Epidermal melanocyte (primary cell): ENCODE data around the gene KNSTRN.

ENCODE experiments used
- DNase-seq: peaks from one replicate; pipeline ENCODE4 v3.0.0; 2011; ENCODE audit warnings: low spot score; ENCODE audit not compliant: insufficient read length

The KNSTRN gene, protein sequence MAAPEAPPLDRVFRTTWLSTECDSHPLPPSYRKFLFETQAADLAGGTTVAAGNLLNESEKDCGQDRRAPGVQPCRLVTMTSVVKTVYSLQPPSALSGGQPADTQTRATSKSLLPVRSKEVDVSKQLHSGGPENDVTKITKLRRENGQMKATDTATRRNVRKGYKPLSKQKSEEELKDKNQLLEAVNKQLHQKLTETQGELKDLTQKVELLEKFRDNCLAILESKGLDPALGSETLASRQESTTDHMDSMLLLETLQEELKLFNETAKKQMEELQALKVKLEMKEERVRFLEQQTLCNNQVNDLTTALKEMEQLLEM

DNA sequence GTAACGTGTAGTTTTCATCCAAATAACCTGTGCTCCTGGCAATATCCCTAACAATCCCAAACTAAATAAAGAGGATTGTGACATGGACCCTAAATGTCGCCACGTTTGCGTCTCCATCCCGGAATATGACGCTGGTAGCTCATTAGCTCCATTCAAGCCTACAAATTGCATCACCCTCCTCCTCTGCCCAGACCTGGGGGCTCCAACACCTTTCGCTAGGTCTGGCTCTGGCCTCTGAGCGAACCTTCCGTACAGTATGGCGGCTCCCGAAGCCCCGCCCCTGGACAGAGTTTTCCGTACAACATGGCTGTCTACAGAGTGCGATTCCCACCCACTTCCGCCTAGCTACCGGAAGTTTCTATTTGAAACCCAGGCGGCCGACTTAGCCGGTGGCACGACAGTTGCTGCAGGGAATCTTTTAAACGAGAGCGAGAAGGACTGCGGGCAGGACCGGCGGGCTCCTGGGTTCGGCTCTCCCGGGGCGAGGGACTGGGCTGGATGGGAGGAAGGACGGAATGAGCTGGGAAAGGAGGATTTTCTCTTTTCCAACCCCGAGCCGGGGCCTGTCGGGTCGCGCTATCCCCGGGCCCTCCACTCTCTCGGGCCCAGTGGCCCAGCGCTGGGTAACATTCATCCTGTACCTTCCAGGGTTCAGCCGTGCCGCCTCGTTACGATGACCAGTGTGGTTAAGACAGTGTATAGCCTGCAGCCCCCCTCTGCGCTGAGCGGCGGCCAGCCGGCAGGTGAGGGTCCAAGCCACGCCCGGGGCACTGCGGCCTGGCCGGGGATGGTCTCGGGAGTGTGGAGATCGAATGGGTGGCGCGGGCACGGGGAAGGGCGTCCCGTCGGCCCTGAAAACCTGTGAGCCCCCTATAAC lies at the start of gene KNSTRN:
KNSTRN (plus strand) TSS at position 142 of the 877 bp plus-strand sequence; CDS start at position 257, 115 bp downstream.
- DNase-seq = peak; percentile 92

DNA sequence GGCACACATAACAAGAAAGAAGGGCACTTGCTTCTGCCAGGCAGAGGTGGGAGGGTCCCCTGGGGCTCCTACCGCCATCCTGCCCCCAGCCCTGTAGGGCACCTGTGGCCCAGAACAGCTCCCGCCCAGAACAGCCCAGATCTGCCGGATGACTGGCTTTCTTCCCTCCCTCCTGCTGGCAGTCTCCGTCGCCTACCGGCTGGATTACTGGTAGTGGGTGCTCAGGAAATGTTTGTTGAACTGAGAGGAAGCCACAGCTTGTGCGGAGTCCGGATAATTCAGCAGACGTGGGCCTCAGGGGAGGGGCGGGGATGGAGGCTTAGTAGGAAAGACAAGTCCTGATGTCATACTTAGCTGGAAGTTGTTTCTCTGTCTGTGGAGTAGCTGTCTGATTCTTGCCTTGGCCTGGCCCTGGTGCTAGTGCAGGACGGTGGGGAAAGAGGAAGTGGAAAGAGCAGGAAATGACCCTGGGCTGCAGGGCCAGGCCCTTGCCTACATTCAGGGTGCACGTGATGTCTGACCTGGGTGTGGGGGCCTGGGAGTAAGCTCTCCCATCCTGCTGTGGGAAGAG lies 48.5 kb upstream of the KNSTRN start:
- no peak for DNase-seq

DNA sequence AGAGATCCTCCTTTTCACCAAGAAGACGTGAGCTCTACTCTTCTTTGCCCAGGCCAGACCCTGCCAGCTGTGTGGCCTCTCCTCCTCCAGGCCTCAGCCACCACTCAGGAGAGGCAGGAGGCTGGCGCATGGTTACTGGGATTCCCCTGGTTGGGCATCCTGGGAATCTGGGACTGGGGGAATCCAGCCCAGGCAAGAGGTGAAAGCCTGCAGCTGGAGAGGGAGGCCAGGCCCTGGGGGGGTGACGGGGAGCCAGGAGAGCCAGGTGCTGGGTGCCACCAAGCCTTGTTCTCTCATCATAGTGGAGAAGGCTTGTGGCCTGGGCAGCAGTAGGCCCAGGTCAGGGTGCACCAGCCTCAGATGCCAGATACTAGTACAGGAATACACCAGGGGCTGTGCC lies 48.0 kb upstream of the KNSTRN start:
- no peak for DNase-seq

DNA sequence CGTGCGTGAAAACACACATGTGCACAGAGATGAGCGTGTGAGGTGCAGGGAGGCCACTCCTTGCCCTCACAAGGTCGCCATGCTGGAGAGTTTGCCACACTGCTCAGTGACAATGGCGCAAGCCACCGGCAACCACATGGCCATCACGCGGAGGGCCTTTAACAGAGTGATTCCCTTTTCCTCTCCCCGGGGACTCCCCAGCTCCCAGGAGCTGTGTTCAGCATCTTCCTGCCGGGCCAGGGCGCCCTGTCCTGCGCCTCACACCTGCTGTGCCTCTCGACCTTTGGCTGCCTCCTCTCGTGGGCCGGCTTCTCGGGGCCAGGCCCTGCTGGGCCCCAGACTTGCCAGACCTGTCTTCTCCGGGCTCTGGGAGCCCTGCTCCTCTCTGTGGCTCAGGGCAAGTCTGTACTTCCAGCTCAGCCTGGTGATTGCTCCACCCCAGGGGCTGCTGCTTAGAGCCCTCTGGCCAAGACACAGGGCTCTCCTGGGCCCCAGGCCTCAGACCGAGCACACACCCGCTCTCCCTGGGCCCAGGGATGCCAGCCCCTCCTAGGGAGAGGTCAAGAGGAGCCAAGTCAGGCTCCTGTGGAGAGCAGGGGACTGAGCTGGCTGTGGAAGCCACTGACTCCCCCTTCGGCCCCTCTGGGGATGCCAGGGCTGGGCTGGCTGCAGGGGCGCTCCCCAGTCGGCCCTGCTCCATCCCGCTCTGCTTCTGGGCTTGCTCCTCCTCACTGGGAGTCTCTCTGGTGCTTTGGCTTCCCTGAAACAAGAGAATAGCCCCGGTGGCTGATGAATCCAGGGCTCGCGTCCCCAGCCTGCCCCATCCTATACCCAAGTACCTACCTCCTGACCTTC lies 47.4 kb upstream of the KNSTRN start:
- no peak for DNase-seq

DNA sequence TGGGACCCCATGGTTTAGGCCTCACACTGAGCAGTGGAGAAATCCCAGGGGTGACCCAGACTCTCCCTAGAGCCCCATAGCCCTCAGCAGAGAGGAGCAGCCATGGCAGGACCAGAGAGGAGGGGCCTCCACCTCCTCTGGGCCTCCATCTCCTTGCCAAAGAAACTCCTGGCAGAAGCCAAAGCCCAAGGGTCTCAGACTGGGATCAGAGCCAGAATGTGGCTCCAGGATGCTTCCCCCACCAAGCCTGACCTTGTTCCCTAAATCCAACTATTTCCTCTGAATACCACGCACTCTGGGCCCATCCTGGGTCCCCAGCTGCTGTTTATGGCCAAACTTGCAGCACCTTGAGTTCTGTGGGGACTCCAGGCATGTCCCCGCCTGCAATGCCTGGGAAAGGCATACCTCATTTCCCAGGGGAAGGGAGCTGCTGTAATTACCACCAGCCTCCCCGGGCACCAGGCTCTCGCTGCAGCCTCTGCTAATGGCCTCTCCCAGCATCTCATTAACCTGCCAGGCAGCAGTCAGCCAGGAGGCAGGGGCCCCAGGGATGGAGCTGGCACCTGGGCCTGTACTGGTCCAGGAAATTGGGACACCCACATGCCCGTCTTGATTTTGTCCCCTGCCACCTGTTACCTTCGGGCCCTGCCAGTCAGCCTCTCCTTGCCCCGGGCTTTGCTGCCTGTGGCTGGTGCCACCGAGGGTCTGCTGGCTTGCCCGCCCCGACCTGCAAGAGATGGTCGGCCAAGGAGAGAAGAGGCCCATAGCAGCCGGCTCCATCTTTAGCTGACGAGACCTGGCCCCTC lies 46.4 kb upstream of the KNSTRN start:
- DNase-seq = no peak

DNA sequence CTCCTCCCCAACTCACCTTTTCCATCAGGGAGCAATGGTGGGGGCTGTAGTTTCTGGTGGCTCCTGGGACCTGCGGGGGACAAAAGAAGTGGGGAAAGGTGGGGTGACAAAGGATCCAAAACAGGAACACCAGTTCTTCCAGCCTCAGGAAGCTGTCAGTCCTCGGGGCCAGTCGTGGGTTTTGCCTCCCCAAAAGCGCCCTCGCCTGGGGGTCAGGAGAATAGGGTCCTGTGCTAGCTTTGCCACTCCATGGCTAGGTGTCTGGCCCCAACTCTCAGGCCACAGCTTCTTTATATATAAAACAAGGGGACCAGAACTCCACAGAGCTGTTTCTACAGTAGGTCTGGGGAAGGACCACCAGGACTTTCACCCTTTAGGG lies 45.8 kb upstream of the KNSTRN start:
- DNase-seq = no peak

DNA sequence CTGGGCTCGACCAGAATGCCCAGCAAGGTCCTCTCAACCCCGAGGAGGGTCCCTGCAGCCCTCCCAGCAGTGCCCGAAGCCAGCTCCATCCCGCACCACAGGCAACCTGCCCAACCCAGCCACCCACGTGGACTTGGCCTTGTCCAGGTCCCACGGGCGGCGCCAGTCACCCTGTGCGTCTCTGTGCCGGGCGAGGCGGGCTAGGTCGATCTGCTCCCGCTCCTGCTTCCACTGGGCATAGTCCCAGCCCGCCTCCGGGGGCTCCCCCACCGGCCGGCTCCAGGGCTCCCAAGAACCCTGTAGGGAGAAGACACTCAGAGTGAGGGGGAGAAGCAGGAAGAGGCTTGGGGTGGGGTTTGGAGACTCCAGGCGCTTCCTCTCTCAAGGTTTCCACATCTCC lies 44.9 kb upstream of the KNSTRN start:
- DNase-seq = no peak

DNA sequence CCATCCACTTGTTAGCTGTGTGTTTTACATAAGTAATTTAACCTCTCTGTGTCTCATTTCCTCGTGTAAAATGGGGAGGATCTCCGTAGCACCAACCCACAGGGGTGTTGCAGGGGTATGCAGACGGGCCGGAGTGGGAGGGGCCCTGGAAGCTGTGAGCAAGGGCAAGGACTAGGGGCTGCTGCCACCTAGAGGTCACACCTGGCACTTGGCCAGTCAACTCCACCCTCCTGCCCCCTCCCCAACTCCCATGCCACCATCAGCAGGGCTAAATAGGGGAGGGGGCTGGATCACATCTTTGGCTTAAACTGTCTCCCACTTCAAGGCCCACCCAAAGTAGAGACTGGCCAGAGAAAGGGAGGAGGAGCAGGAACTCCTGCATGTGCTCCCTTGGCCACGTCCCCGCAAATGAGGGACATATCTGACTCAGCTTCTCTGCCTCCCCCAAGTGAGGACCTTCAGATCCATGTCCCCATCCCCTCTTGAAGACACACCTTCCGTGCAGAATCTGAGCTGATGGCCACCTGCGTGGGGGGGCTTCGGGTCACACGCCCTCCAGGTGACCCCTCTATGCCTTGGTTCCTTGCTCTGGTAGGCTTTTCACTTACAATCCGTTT lies 44.4 kb upstream of the KNSTRN start:
- peak; percentile 64 for DNase-seq

DNA sequence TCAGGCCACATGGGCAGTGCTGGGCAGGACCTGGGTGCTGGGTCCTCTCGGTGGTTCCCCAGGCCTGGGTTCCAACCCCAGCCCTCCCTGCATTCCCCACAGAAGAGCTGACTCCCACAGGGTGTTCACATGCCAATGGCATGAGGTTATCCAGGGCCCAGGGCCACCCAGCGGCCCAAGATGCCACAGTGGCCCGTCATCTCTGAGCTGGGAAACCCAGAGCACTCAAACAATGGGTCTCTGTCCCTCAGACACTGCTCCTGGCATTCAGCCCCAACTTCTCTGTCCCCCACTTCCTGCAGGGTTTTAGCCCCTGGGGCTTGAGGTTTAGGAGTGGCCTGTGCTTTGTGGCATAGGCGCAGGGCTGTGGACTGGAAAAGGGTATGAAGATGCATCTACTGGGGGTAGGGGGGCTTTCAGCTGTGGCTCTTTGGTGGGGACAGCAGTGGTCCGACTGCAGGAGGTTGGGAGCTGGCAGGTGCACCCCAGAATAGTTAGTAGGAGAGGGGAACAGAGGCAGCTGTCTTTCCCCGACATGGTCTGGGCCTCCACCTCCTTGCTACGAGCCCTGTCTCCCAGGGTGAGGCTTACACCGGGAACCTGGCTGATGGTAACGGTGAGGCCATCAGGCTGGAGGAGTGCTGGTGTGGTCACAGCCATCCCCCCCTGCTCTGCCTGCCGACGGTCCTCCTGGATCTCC lies 43.5 kb upstream of the KNSTRN start:
- peak; percentile 76 for DNase-seq

DNA sequence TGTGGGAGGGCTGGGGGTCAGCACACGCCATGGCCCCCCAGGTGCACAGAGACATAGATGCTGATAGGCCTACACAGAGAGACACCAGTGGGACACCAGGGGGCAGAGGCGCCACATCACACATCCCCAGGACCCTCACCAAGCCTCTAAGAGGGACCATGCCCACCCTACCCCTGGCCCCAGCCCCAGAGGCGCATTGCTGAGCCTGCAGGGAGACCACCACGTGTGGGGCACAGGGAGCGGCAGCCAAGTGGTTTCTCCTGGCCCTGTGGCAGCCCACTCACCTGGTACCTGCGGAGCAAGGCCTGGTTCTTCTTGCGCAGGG lies 42.9 kb upstream of the KNSTRN start:
- DNase-seq = no peak

DNA sequence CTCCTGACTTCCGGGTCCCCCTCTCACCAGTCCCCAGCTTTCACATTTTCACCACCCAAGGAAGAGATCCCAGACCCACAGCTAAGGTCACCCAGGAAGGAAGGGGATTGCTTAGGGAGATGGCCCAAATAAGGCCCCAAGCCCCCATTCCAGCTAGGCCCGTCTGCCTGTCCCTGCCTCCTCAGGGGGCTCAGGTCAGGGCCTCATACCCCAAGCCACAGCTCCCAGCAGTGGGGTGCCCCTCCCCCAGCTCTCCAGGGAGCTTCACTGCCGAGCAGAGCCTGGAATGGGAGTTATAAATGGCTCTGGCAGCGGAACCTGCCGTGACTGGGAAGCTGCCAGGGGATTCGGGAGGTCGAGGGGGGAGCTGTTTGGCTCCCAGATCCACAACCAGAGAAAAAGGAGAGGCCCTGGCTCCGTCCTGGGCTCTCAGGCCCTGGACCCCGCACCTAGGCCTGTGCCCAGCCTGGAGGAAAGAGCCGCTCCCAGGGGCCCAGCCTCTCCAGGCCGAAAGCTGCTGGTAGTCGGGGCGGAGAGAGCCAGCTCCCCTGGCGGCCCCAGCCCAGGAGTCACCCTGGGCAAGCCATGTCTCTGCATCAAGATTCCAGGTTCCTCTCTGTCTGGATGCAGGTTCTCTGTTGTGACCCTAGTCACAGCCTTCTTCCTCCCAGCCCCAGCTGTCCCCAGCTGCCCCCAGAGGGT lies 42.3 kb upstream of the KNSTRN start:
- DNase-seq = peak; percentile 47

DNA sequence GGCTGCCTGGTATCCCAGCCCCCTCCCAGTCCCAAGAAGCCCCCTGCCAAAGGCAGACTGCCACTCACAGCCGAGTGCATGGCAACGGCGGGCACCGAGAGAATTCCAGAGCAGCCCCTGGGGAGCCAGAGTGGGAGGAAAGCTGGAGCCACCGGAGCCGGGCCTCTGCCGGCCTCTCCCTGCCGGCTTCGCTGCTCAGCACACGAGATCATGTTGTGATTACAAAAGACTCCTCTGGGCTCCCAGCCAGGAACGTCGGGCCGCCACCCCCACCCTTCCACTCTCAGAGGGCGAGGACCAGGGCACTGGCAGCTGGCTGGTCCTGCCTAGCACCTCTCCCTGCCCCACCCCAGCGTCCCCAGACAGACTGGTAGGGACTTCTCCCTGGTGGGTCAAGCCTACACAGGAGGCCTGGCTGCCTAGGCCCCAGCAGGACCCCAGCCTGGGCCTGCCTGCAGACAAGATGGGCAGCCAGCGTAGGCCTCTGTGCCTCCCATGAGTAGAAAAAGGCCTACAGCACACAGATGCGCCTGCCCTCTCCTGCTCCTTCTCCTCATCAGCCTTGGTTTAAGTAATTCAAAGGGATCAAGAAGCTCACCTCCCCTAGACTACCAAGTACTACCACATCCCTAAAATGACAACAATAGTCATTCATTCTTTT lies 41.7 kb upstream of the KNSTRN start, which contains the start of gene CCDC9B:
CCDC9B (minus strand) TSS at position 200 of the 661 bp plus-strand sequence; CDS start at position 80, 120 bp downstream.
- DNase-seq = peak; percentile 95

DNA sequence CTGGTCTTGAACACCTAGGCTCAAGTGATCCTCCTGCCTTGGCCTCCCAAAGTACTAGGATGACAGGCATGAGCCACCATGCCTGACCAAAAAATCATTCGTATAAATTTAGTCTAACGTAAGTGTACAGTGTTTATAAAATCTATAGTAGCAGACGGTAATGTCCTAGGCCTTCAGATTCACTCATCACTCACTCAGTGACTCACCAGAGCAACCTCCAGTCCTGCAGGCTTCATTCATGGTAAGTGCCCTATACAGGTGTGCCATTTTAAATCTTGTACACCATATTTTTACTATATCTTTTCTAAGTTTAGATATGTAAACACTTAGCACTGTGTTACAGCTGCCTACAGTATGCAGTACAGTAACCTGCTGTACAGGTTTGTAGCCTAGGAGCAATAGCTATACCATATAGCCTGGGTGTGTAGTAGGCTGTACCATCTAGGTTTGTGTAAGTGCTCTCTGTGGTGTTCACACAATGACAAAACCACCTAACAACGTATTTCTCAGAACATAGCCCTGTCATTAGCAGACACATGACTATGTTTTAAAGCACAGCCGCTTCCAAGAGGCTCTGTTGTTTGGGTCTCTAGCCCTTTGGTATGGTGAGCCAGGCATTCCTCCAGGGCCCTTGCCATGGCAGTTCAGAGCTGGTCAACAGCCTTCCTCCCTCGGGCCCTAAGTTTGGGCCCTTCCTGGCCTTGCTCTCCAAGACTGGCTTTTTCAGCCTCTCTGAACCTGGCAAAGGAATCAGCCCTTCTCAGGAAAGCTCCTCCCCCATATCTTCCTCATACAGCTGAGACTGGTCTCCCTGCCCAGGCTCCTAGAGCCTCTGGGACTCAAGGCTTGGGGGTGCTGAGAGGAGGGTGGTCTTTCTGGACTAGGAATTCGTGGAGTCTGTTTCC lies 39.9 kb upstream of the KNSTRN start:
- no peak for DNase-seq

DNA sequence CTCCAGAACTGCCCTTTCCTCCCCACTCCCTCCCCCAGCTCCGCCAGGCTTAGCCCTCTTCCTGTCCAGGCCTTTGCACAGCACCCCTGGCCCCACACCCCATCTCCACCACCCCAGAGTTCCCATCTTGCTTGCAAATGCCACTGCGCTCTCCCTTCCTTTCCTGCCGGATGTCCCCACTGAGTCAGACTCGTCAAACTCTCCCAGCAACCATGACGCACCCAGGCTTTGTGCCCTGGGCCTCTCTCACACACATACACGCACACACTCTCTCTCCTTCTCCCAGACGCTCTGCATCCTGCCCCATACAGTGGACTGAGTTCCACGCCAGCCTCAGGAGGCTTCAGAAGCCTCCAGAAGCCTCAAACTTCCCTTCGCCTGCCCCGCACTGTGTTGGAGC lies 39.0 kb upstream of the KNSTRN start:
- no peak for DNase-seq

DNA sequence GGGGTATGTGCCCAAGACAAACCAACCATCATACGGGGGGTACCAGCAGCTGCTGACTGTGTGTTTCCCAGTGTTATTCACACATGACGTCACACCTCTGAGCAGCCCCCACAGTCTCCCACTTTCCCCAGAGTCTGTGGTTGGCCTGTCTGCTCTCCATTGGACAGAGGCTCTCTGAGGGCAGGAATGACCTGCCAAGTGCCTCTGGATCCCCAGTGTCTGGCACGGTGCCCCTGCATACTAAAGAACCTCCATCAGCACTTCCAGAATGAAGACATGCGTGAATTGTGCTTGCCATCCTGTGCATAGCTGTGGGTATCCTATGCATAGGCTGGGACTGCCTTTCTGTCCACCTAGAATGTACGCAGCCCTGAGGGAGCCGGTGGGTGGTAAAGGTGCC lies 38.3 kb upstream of the KNSTRN start:
- no peak for DNase-seq

DNA sequence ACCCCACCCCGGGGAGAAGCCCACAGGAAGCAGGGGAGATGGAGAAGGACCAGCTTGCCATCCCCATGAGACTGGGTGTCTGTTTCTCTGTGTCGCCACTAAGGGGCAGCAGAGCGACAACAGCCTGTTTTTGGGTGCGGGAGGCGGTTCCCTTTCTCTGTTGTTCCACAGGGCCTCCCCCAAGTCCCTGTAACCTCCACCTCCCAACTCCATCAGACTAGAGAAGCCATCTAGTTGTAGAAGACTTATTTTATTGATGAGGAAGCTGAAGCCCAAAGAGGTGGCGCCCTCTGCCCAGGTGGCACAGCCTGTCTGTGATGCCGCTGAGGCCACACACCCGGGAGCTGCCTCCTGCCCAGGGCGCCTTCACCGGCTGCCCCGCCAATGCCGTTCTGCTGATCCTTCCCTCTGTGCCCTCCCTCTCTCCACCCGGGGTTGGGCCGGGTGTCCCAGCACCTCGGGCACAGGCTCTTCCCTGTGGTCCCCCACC lies 37.8 kb upstream of the KNSTRN start:
- DNase-seq = peak; percentile 63

DNA sequence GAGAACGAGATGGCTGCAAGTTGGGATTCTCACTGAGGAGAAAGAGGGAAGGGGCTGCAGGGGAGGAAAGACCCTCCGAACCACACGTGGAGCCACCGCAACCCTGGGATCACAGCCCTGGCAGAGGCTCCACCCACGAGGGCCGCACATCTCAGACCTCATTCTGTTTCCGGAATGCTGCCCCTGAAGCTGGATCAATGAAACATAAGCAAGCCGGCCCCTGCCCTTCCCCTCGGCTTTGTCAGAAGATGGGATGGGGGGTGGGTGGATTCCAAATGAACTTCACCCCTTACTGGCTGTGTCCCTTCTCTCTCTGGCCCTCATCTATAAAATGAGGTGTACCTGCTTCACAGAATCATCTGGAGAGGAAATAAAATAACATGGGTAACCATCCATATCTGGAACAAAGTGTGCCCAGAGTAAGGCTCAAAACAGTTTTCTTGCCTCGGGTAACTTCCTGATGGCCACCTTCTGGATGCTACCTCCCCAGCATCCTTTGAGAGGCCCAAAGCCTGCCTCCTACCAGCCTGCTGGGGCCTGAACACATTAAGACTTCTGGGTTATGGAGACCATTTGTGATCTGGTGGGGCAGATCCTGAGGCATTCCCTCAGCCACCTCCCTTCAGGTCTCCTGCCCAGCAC lies 37.2 kb upstream of the KNSTRN start:
- DNase-seq = no peak
